ENCODE results near the gene SKIC3.
A peak's percentile ranks its signal among the peaks of the same experiment; 100 is the strongest.

Gene SKIC3

DNA sequence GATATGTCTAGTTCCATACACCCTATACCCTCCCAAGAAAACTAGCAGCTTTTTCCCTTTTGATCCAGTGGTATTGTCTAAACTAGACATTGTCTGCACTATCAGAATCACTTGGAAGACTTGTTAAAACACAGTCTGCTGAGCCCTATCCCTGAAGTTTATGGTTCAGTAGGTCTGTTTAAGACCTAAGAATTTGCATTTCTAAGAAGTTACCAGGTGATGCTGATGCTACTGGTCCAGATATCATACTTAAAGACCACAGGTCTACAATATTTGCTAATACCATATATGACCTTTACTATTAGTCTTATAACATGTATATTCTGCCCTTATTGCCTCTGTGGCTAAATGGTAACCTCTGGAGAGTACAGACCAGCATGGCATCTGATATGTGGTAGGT lies 23.3 kb downstream of the SKIC3 start:
- DNase-seq (ENCODE audit: low read depth, low spot score): no peak

DNA sequence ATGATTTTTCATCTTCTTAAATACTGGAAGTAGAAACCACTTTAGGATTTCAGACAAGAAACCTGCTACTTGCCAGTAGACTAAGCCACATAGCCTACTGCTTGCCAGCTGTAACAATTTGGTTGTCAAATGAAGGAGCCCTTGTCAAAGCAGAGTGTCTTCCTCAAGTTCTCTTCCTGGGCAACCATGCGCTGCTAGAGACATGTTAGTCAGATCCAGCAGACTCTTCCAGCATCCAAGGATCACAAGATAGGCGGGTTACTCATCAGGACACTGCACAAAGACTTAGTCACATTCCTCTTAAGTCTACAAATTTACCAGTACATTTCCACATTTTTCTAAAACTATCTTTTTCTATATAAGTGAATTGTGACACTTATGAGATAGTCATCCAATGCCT lies 24.4 kb downstream of the SKIC3 start:
- DNase-seq (ENCODE audit: low read depth, low spot score): peak; percentile 12

DNA sequence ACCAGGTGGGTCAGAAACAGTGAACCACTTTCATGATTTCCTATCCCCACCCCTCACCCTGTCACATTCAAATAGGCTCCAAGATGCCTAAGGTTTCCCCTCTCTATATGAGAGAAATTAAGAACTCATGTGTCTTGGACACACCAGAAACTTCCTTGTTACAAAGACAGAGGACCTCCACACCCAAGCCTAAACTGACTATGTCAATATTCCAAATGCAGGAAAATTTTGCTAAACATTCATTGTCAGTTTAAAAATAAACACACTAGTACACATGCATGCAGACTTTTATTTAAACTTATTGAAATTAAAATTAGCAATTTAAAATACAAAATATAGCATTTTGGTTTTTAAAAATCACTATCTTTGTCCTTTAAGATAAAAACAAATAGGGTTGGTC lies 26.2 kb downstream of the SKIC3 start:
- no peak for DNase-seq (ENCODE audit: low read depth, low spot score)

DNA sequence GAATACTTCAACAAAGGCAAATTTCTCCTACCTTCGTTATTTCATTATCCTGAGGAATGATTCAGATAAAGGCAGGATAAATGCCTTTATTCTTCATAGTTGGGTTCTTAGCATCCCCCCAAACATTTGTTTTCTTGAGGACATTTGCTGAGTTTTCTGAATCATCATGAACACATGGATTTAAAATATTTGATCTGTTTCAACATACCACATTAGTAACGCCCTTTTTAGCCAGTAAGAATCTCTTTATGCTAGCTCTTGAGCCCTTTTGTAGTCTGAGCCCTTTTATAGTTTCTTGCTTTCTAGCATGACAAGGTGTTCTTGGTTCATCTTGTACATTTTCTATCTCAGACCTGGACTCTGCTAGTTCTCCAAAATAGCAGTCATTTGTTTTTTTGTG lies 27.9 kb downstream of the SKIC3 start:
- no peak for DNase-seq (ENCODE audit: low read depth, low spot score)

DNA sequence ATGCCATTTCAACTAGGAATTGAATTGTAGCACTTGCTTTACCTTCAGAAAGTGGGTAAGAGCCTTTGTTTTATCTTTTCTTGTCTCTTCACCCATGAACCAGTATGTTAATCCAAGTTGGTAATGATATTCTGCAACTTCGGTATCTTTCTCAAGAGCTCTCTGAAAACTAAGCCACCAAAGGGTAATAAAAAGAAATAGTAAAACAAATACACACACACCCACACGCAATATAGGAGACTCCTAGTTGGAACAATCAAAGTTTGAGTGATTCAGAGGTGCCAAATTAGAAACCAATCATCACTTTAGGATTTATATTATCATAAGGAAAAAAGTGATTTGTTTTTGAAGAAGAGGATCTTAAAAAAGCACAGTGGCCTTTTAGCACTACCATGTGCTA lies 30.4 kb downstream of the SKIC3 start:
- no peak for DNase-seq (ENCODE audit: low read depth, low spot score)

DNA sequence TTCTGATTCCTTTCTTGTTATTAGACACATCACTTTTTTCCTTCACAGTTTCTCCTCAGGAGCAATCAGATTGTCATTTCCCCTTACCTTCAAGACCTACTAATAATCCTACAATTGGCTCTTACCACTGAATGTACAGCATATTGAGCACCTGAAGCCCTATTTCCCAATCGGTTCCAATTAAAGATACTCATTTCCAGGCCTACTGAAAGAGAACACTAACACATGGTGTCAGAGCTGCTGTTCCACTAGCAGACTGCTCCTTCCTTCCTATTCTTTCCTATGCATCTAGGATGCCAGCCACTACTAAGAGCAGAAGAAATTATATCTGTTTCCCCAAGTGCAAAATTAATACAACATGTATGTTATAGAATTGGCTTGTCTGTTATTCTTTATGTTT lies 34.6 kb downstream of the SKIC3 start:
- no peak for DNase-seq (ENCODE audit: low read depth, low spot score)

DNA sequence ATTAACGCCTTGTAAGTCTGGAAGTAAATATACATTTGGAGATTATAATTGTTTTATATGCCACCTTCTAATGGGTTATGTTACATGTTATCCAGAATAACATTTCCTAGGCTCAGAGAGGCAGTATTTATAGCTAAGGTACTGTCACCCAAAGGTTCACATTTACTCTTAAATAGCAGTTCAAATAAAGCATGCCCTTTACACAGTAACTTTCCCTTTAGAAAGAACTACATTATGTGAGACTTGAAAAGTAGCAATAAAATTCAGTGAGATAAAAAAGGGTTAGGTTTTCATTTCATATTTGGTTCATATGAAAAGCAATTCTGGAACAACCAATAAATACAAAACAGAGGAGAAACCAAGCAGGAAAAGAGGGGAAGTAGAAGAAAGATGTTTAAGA lies 35.1 kb downstream of the SKIC3 start:
- no peak for DNase-seq (ENCODE audit: low read depth, low spot score)

DNA sequence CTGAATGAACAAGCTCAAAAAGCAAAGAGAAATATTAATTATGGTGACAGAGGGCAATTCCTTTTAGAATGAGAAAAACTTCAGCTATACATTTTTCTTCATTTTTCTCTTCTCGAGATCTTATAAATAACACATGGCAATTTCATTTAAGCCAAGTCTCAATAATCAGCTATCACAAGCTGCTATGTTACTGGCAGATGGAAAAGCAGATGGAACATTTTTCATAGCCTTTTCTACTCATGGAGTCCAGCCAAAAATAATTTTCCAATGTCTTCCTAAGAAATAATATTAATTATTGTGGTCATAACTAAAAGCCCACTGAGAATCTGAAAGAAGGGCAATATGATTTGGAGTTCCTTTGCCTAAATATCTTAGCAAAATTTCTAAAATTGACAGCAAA lies 35.6 kb downstream of the SKIC3 start:
- no peak for DNase-seq (ENCODE audit: low read depth, low spot score)

DNA sequence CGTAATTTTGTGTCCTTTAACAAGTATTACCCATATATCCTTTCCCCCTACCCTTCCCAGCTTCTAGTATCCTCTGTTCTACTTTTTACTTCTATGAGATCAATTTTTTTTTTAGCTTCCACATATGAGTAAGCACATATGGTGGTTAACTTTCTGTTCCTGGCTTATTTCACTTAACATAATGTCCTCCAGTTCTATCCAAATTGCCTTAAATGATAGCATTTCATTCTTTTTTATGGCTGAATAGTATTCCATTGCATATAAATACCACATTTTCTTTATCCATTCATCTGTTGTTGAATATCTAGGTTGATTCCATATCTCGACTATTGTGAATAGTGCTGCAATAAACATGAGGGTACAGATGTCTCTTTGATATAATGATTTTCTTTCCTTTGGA lies 36.4 kb downstream of the SKIC3 start:
- no peak for DNase-seq (ENCODE audit: low read depth, low spot score)

DNA sequence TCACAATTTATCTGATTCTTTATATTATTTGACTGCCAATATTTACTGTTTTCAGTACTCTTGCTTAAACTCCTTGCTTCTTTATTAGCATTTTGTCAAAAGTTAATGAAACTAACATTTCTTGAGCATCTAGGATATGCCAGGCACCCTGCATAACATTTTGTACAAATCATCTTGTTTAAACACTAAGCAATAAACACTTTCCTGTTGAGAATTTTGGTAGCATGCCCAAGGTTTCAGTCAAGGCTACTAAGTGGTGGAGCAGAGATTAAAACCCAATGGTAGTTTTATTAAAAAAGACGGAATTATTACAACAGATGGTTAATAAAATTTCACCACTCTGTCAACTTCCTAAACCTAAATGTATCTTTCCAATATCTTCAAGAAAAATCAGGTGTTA lies 43.2 kb downstream of the SKIC3 start:
- no peak for DNase-seq (ENCODE audit: low read depth, low spot score)

DNA sequence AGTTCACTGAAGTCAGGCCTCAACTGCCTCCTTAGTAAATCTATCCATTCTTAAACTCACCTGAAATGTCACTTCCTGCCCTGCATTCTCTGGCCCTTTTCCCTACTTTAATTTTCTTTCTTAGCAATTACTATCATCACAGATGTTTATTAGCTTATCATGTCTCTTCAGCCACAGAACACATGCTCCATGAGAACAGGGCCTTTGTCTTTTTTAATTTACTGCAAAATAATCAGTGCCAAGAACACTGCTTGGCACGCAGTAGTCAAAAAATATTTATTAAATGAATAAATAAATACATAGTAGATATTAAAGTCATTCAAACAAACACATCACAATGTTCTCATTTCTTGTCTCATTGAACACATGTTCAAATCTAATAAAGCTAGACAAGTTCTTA lies 46.2 kb downstream of the SKIC3 start:
- DNase-seq (ENCODE audit: low read depth, low spot score): no peak
